NCI-H146 (cell line): Measurements from ENCODE around the gene SWT1.

Experiments
- DNase-seq: peaks from one replicate; lab custom pipeline; 2025; lab: John Stamatoyannopoulos, UW

The SWT1 gene, protein sequence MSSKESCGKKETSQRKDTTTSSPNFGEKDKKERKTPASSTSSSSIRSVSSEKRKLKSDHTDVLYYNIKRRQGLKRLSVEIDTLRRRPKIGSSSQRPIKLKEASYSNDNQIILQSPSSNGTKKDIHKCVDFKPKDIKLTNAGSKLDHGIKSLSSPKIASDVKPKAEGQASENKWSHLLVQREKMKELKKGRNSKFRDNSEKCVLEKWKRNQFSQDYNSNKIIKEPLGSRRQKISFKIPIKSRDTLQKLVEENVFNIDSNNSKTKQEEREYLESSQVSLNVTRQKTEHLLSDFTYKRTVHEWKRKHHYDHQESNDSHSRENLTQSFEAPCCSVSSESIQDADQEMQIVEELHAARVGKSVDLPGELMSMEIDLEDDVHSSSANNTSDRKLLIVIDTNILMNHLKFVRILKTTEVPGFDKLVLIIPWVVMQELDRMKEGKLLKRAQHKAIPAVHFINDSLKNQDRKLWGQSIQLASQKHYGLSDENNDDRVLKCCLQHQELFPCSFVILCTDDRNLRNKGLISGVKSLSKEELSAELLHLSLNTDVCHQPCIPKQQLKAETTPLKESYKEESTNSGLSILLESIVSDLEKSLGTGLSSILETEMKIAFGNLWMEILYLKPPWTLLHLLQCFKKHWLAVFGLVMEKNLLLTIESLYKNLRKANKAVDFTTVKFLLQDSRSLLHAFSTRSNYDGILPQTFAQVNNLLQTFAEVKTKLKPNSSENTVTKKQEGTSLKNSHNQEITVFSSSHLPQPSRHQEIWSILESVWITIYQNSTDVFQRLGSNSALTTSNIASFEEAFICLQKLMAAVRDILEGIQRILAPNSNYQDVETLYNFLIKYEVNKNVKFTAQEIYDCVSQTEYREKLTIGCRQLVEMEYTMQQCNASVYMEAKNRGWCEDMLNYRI

DNA sequence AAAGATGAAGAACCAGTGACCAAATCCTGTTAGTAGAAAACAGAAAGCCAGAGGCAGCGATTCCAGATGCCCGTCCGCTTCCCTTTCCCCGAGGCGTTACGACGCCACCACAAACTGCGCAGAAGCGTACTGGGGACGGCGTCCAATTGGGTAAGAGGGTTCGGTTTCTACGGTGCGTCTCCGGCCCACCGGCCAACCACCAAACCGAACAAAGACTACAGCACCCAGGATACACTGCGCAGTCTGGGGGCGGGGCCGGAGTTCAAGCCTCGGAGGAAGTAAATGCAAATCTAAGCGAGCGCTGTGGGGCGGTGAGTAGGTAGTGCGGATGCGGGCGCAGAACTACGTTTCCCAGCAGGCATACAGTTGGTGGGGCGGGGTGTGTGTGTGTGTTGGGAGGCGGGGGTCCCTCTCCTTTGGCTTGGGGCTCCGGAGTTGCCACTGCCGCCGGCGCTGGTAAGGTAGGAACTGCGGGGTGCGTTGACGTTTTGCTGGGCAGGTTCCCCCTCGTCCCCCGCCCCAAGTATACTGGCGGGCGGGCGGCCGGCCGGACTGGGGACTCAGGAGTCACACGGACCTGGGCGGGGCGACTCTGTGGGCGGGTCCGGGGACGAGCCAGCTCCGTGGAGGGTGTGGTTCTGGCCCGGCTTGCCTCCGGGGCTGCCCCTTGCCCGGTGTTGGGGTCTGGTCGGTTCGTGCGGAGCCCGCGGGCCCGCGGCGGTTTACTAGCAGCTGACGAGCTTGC lies at the start of gene SWT1, which contains the start of gene TRMT1L:
Gene SWT1 (plus strand): TSS at position 314 of the 745 bp plus-strand sequence. CDS start 3,675 bp downstream, outside the sequence.
Gene TRMT1L (minus strand): TSS at position 100 of the 745 bp plus-strand sequence. CDS start 241 bp downstream, outside the sequence.
- peak; percentile 99 for DNase-seq

DNA sequence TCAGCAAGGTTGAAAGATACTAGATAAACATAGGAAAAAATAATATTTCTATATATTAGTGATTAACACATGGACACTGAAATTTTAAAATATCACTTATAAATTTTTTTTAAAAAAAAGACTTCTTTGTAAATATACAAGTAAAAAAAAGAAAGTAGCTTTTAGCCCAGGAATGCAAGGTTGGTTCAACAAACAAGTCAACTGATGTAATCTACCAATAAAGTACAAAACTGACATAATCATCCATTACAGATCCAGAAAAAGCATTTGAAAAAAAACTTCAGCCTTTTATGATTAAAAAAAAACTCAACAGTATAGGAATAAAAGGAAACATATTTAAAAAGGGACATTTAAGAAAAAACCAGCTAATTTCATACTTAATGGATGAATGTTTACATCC lies 48.6 kb upstream of the SWT1 start:
- DNase-seq, result no peak

- DNase-seq, result no peak
Measured at GRCh38 chr1:185110145-185110544, 46.8 kb upstream of the SWT1 start.

GRCh38 chr1:185111873-185112272 lies 45.1 kb upstream of the SWT1 start:
- DNase-seq, result no peak

DNA sequence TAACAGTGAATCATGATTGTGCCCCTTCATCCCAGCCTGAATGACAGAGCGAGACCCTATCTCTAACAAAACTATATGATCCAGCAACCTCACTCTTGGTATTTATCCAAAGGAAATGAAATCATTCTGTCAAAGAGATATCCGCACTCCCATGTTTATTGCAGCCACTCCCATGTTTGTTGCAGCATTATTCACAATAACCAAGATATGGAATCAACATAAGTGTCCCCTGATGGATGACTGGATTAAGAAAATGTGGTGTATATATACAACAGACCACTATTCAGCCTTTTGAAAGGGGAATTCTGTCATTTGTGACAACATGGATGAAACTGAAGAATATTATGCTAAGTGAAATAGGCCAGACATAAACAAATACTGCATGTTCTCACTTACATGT lies 44.6 kb upstream of the SWT1 start:
- DNase-seq, result no peak

GRCh38 chr1:185129708-185130107 lies 27.3 kb upstream of the SWT1 start:
- DNase-seq, result no peak

- DNase-seq, result no peak
Measured at GRCh38 chr1:185132534-185132933, 24.4 kb upstream of the SWT1 start.

GRCh38 chr1:185137896-185138545 lies 18.9 kb upstream of the SWT1 start:
- DNase-seq, result no peak

- peak; percentile 0 for DNase-seq
Measured at GRCh38 chr1:185139246-185139645, 17.7 kb upstream of the SWT1 start.

GRCh38 chr1:185144233-185144632 lies 12.7 kb upstream of the SWT1 start:
- DNase-seq, result no peak

DNA sequence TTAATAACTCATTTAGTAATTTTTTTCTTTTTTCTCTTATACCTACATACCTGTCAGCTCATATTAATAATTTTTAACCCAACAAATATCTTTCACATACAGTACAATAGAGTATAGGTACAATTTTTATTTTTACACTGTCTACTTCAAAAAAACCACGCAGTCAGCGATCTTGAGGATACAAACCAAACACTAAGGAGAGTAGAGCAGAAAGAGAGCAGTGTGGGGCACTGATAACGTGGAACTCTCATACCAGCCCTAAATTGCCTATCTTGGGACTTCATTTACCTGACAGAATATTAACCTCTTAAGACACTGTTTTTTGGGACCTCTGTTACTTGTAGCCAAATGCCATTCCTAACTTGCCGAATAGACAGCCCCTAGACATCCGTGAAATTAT lies 5.8 kb upstream of the SWT1 start:
- no peak for DNase-seq

- DNase-seq, result no peak
Measured at GRCh38 chr1:185152187-185152767, 4.7 kb upstream of the SWT1 start.

DNA sequence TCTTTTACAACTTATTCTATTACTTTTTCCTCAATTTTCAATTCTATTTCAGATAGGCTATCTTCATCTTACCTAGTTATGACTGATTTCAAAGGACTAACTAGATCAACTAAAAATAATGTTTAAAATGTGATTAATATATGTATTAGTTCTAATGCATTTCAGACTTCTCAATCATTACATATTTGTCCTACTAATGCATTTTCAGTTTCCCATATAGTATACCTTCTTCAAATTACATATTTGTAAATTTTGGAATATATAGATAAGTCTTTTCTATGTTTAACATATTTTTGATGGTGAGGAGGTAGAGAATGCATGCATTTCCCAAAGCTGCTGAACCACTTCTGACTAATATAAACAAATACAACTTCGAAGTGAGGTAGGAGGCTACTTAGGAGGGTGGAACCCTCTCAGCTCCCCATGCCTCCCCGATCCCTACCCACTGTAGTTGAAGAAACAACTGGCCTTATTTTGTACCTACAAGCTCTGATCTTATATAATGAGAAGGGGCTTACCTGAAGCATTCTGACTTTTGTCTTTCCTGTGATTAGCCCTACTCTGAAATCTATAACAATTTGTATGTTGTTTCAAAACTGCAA lies 2.0 kb upstream of the SWT1 start:
- no peak for DNase-seq

- peak; percentile 31 for DNase-seq
Measured at GRCh38 chr1:185155600-185156287, 1.2 kb upstream of the SWT1 start.

DNA sequence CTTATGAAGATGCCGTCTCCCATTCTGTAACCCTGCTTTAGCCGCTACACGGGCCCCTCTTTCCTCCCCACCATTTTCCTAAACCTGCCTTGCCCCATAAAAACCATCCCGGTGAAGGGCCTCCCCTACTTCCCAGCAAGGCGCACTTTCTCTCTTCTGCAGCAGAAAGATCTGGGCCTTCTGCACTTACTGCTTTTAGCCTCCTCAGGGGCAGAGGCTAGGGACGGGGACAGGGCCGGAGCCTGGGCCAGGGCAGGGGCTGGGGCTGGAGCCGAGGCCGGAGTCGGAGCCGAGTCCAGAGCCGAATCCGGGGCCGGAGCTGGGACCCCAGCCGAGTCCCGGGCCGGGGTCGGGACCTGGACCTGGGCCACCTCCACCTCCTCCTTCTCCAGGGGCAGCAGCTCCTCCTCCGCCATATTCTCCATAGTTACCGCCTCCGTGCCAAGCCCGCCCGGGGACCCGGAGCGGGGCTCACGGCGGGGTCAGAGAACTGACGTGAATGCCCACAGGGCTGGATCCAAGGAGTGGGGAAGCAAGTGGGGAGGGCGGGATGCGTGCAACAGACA lies 596 bp upstream of the SWT1 start:
- DNase-seq, result peak; percentile 57

GRCh38 chr1:185157599-185158412 lies 839 bp downstream of the SWT1 start:
- peak; percentile 16 for DNase-seq

DNA sequence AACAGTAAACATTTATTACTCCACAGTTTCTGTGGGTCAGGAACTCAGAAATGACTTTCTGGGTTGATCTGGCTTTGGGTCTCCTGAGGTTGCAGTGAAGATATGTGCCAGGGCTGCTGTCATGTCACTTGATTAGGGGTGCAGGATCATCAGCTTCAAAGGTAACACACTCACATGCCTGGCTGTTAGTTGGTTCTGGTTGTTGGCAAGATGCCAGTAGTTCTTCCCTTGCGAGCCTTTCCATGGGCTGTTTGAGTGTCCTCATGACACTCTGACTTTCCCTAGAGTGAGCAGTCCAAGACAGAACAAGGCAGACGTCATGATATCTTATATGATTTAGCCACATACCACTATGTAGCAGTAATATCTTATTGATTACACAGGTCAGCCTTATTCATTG lies 1.8 kb downstream of the SWT1 start:
- no peak for DNase-seq

DNA sequence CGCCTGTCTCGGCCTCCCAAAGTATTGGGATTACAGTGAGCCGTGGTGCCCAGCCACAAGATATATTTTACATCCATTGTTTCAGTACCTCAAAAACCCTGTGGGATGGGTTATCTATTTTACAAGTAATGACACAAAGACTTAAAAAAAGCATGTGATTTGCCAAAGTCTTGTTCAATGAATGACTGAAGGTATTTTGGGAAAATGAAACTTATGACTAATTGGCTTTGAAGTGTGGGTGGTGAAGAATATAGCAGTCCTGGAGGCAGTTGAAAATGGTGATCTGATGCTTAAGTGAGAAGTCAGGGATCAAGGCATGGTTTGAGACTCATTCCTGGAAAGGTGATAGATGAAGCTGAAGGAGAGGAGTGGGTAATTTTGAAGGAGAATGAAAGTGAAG lies 3.0 kb downstream of the SWT1 start:
- DNase-seq, result no peak

GRCh38 chr1:185162491-185162890 lies 5.5 kb downstream of the SWT1 start:
- no peak for DNase-seq
